ENCODE data around the gene RABGAP1L. TPM values are rescaled to one million over a fixed set of nuclear protein-coding genes. Genes with fewer than 3 reads are reported as not detected.

RABGAP1L gene
- polyA plus RNA-seq, 1 donor (not counting 4 experiments of a cell fraction or from before 2014, with no cell fraction given): 24.2 TPM

- Histone ChIP-seq H2AFZ (ENCODE audit: control insufficient read depth, low read length) (no peak overlapping the region), H3K9ac (ENCODE audit: control insufficient read depth, extremely low read depth, insufficient read depth, low read length) (no peak overlapping the region), H3K79me2 (ENCODE audit: control insufficient read depth, insufficient read depth, low read length) (peaks cover 6% of the 10 kb centered on the region), H3K36me3 (ENCODE audit: control insufficient read depth in 2 of 2, extremely low read depth in 1 of 2, insufficient read depth in 2 of 2, low read length in 2 of 2) (no peaks in the 10 kb centered on the region), H3K4me2 (ENCODE audit: control insufficient read depth, extremely low read depth, insufficient read depth, low read depth, low read length) (no peak overlapping the region), H3K9me3 (ENCODE audit: control insufficient read depth, low read depth, low read length) (no peaks in the 10 kb centered on the region), H4K20me1 (ENCODE audit: control insufficient read depth, extremely low read depth, insufficient read depth, low read length) (no peaks in the 10 kb centered on the region), H3K9me1 (ENCODE audit: control insufficient read depth, extremely low read depth, insufficient read depth, low read length) (no peaks in the 10 kb centered on the region), H3K27me3 (ENCODE audit: control insufficient read depth, extremely low read depth, insufficient read depth, low read length) (no peaks in the 10 kb centered on the region), H3K4me3 (ENCODE audit: control insufficient read depth in 2 of 3, extremely low read depth in 1 of 3, insufficient read depth in 2 of 3, low read depth in 1 of 3, low read length in 3 of 3) (no peak overlapping the region), H3K27ac (ENCODE audit: control insufficient read depth, insufficient read depth, low read length) (no peak overlapping the region), H3K4me1 (ENCODE audit: control insufficient read depth, extremely low read depth, insufficient read depth, low read length) (no peaks in the 10 kb centered on the region)
- TF ChIP-seq EZH2 (IDR thresholded peaks at IDR 0.05; ENCODE audit: low read length) (no peak), CTCF (optimal IDR thresholded peaks at IDR 0.05 in 1 of 3, IDR thresholded peaks at IDR 0.05 in 1 of 3, conservative IDR thresholded peaks at IDR 0.05 in 1 of 3; ENCODE audit: extremely low read depth in 1 of 3, insufficient read depth in 2 of 3, low read length in 3 of 3) (no peak)
- dilution Hi-C loops (cut with MboI; ENCODE audit: extremely low pct_ligation_motif_present, low sequenced_read_pairs): no loop called here
- FAIRE-seq: no peak
- DNase-seq (ENCODE audit: low read depth, low spot score): no peak
Observed at GRCh38 chr1:174197088-174197487, 37.8 kb downstream of the RABGAP1L start.

DNA sequence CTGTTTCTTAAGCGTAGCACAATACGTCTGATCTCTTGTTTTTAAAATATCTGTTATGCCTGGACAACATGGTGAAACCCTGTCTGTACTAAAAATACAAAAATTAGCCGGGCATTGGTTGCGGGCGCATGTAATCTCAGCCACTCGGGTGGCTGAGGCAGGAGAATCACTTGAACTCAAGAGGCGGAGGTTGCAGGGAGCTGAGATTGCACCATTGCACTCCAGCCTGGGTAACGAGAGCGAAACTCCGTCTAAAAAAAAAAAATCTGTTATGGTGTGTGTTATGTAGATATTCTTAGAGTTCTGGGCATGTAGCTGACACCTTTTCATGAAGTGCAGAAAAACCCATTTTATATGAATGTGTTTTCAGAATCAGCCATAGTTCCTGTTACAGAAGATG, 38.2 kb downstream of the RABGAP1L start:
- Histone ChIP-seq H4K20me1 (ENCODE audit: control insufficient read depth, extremely low read depth, insufficient read depth, low read length) (no peaks in the 10 kb centered on the region), H3K4me1 (ENCODE audit: control insufficient read depth, extremely low read depth, insufficient read depth, low read length) (no peaks in the 10 kb centered on the region), H3K9me3 (ENCODE audit: control insufficient read depth, low read depth, low read length) (no peaks in the 10 kb centered on the region), H3K36me3 (ENCODE audit: control insufficient read depth in 2 of 2, extremely low read depth in 1 of 2, insufficient read depth in 2 of 2, low read length in 2 of 2) (no peaks in the 10 kb centered on the region), H3K9ac (ENCODE audit: control insufficient read depth, extremely low read depth, insufficient read depth, low read length) (no peak overlapping the region), H3K27me3 (ENCODE audit: control insufficient read depth, extremely low read depth, insufficient read depth, low read length) (no peaks in the 10 kb centered on the region), H3K4me3 (ENCODE audit: control insufficient read depth in 2 of 3, extremely low read depth in 1 of 3, insufficient read depth in 2 of 3, low read depth in 1 of 3, low read length in 3 of 3) (no peak overlapping the region), H2AFZ (ENCODE audit: control insufficient read depth, low read length) (no peak overlapping the region), H3K4me2 (ENCODE audit: control insufficient read depth, extremely low read depth, insufficient read depth, low read depth, low read length) (no peak overlapping the region), H3K27ac (ENCODE audit: control insufficient read depth, insufficient read depth, low read length) (no peak overlapping the region), H3K9me1 (ENCODE audit: control insufficient read depth, extremely low read depth, insufficient read depth, low read length) (no peaks in the 10 kb centered on the region), H3K79me2 (ENCODE audit: control insufficient read depth, insufficient read depth, low read length) (peaks cover 6% of the 10 kb centered on the region)
- no peak for TF ChIP-seq CTCF (optimal IDR thresholded peaks at IDR 0.05 in 1 of 3, IDR thresholded peaks at IDR 0.05 in 1 of 3, conservative IDR thresholded peaks at IDR 0.05 in 1 of 3; ENCODE audit: extremely low read depth in 1 of 3, insufficient read depth in 2 of 3, low read length in 3 of 3)
- no peak for TF ChIP-seq EZH2 (IDR thresholded peaks at IDR 0.05; ENCODE audit: low read length)
- DNase-seq (ENCODE audit: low read depth, low spot score) (no peak), FAIRE-seq (no peak)
- dilution Hi-C loops (cut with MboI; ENCODE audit: extremely low pct_ligation_motif_present, low sequenced_read_pairs): no loop called here

All from keratinocyte (primary cell).